NCI-H69 (cell line): Measurements from ENCODE around the gene FHL1.

Source experiments
- DNase-seq: peaks from one replicate; lab custom pipeline; 2025; lab: John Stamatoyannopoulos, UW

Gene FHL1

GRCh38 chrX:136255541-136255940, 108.2 kb downstream of the FHL1 start:
- DNase-seq, result no peak

GRCh38 chrX:136256026-136256425, 108.7 kb downstream of the FHL1 start:
- DNase-seq, result no peak

DNA sequence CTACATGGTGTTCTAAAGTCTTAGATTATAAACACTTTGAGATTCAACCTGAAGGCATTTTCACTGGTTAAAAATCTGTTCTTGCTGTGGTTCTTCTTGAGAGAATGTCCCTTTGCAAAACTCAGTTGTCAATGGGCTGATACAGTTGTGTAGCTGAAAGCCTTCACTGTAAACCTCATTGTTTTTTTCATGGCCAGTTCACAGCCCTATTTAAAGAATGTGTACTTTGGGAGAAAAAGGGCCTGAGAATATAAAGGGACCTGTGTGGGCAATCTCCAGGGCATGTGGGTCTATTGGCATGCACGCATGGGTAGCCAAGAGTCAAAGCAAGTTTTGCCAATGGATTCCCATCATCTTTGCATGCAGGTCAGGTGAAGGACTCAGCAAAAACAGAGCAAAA, 111.6 kb downstream of the FHL1 start:
- no peak for DNase-seq

- no peak for DNase-seq
These were observed 112.2 kb downstream of the FHL1 start for GRCh38 chrX:136259543-136259942.

- no peak for DNase-seq
These were observed 113.4 kb downstream of the FHL1 start for GRCh38 chrX:136260776-136261175.
